ENCODE measurements around the gene SCGB1C2. TPM values are rescaled to one million over a fixed set of nuclear protein-coding genes. Genes with fewer than 3 reads are reported as not detected.

SCGB1C2 gene
- total RNA-seq, 1 donor from 2014 or later: not detected

DNA sequence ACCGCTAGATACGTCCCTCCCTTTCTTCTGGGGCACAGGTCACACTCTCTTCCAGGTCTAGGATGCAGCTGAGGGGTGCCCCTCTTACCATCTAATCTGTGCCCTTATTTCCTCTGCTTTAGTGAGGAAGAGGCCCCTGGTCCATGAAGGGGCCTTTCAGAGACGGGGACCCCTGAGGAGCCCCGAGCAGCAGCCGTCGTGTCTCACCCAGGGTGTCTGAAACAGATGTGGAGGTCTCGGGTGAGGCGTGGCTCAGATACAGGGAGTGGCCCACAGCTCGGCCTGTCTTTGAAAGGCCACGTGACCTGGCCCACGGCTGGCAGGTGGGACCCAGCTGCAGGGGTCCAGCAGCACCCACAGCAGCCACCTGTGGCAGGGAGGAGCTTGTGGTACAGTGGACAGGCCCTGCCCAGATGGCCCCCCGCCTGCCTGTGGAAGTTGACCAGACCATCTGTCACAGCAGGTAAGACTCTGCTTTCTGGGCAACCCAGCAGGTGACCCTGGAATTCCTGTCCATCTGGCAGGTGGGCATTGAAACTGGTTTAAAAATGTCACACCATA, 15.6 kb downstream of the SCGB1C2 start:
- Mint-ChIP-seq H3K27ac (ENCODE audit: unreplicated experiment) (no peak overlapping the region), H3K4me3 (ENCODE audit: unreplicated experiment) (no peak overlapping the region), H3K4me1 (ENCODE audit: low read depth) (no peaks in the 10 kb centered on the region), H3K36me3 (ENCODE audit: low read depth) (no peaks in the 10 kb centered on the region), H3K9me3 (ENCODE audit: low read depth) (no peaks in the 10 kb centered on the region), H3K27me3 (ENCODE audit: low read depth) (peaks cover 2% of the 10 kb centered on the region)
- TF ChIP-seq, protein P1, sequence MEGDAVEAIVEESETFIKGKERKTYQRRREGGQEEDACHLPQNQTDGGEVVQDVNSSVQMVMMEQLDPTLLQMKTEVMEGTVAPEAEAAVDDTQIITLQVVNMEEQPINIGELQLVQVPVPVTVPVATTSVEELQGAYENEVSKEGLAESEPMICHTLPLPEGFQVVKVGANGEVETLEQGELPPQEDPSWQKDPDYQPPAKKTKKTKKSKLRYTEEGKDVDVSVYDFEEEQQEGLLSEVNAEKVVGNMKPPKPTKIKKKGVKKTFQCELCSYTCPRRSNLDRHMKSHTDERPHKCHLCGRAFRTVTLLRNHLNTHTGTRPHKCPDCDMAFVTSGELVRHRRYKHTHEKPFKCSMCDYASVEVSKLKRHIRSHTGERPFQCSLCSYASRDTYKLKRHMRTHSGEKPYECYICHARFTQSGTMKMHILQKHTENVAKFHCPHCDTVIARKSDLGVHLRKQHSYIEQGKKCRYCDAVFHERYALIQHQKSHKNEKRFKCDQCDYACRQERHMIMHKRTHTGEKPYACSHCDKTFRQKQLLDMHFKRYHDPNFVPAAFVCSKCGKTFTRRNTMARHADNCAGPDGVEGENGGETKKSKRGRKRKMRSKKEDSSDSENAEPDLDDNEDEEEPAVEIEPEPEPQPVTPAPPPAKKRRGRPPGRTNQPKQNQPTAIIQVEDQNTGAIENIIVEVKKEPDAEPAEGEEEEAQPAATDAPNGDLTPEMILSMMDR (IDR thresholded peaks at IDR 0.05): no peak
- DNase-seq (ENCODE audit: low spot score): peak; percentile 81

DNA sequence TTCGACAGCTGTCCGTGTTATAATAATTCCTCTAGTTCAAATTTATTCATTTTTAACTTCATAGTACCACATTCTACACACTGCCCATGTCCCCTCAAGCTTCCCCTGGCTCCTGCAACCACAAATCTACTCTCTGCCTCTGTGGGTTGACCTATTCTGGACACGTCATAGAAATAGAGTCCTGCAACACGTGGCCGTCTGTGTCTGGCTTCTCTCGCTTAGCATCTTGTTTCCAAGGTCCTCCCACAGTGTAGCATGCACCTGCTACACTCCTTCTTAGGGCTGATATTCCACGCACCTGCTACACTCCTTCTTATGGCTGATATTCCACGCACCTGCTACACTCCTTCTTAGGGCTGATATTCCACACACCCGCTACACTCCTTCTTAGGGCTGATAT, 16.5 kb downstream of the SCGB1C2 start:
- H3K27ac Mint-ChIP-seq (ENCODE audit: unreplicated experiment): no peak overlapping the region
- H3K36me3 Mint-ChIP-seq (ENCODE audit: low read depth): no peaks in the 10 kb centered on the region
- no peak overlapping the region for H3K4me3 Mint-ChIP-seq (ENCODE audit: unreplicated experiment)
- no peaks in the 10 kb centered on the region for H3K4me1 Mint-ChIP-seq (ENCODE audit: low read depth)
- peak; percentile 18 for DNase-seq (ENCODE audit: low spot score)
- H3K27me3 Mint-ChIP-seq (ENCODE audit: low read depth): peaks cover 2% of the 10 kb centered on the region
- H3K9me3 Mint-ChIP-seq (ENCODE audit: low read depth): no peaks in the 10 kb centered on the region
- TF ChIP-seq, protein P1 (IDR thresholded peaks at IDR 0.05): no peak

GRCh38 chr17:155576-155975, 18.2 kb downstream of the SCGB1C2 start:
- H3K36me3 Mint-ChIP-seq (ENCODE audit: low read depth): no peaks in the 10 kb centered on the region
- no peak overlapping the region for H3K27ac Mint-ChIP-seq (ENCODE audit: unreplicated experiment)
- H3K4me3 Mint-ChIP-seq (ENCODE audit: unreplicated experiment): no peak overlapping the region
- DNase-seq (ENCODE audit: low spot score): peak; percentile 62
- peaks cover 2% of the 10 kb centered on the region for H3K27me3 Mint-ChIP-seq (ENCODE audit: low read depth)
- TF ChIP-seq, protein P1 (IDR thresholded peaks at IDR 0.05): no peak
- H3K9me3 Mint-ChIP-seq (ENCODE audit: low read depth): no peaks in the 10 kb centered on the region
- H3K4me1 Mint-ChIP-seq (ENCODE audit: low read depth): no peaks in the 10 kb centered on the region

DNA sequence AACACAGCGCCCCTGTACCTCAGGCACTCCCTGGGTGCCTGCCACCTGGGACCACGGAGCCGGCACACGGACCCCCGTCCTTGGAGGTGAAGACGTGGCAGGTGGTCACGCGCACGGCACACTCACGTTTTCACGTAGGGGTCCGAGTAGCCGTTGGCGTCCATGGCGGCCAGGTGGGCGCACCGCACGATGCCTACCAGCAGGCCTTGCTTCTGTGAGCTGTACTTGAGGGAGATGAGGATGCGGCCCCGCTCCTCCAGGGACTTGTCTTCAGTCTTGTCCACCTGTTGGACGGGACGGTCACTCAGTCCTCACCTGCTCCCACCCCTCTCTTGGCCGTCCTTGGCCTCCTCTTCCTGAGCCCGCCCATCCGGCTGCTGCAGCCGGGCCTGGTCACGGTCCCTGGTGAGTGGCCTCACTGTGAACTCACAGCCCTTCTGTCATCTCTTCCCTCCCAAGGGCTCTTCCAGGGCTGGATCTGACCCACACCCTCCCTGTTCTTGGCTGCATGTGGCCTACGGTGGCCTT, 18.8 kb downstream of the SCGB1C2 start:
- H3K36me3 Mint-ChIP-seq (ENCODE audit: low read depth): no peaks in the 10 kb centered on the region
- no peak overlapping the region for H3K4me3 Mint-ChIP-seq (ENCODE audit: unreplicated experiment)
- TF ChIP-seq, protein P1 (IDR thresholded peaks at IDR 0.05): no peak
- H3K4me1 Mint-ChIP-seq (ENCODE audit: low read depth): no peaks in the 10 kb centered on the region
- DNase-seq (ENCODE audit: low spot score): peak; percentile 88
- no peak overlapping the region for H3K27ac Mint-ChIP-seq (ENCODE audit: unreplicated experiment)
- peaks cover 3% of the 10 kb centered on the region for H3K27me3 Mint-ChIP-seq (ENCODE audit: low read depth)
- no peaks in the 10 kb centered on the region for H3K9me3 Mint-ChIP-seq (ENCODE audit: low read depth)

DNA sequence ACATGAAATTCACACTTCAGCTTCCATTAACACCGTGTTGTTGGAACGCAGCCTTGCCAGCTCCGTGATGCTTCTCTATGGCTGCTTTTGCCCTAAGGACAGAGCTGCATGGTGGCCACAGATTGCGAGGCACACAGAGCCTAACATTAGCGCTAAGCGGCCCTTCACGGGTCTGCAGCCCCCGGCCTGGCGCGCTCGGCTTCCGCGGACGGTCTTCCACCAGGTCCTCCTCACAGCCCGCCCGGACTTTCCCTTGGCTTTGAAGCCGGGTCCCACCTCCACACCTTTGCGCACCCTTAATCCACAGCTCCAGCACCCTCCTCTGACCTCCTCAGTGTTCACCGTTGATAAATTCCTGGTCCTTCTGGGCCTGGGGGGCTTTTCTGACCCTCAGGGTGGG, 19.6 kb downstream of the SCGB1C2 start:
- peak; percentile 83 for DNase-seq (ENCODE audit: low spot score)
- Mint-ChIP-seq H3K36me3 (ENCODE audit: low read depth) (no peaks in the 10 kb centered on the region), H3K27ac (ENCODE audit: unreplicated experiment) (no peak overlapping the region), H3K27me3 (ENCODE audit: low read depth) (peaks cover 6% of the 10 kb centered on the region), H3K9me3 (ENCODE audit: low read depth) (no peaks in the 10 kb centered on the region), H3K4me3 (ENCODE audit: unreplicated experiment) (no peak overlapping the region), H3K4me1 (ENCODE audit: low read depth) (no peaks in the 10 kb centered on the region)
- TF ChIP-seq, protein P1 (IDR thresholded peaks at IDR 0.05): no peak

Data from chondrocyte (in vitro differentiated cells).